Breast epithelium (tissue), 3 donors: ENCODE measurements around the gene AOAH.

Experiments used
- CTCF ChIP-seq, 3 donors: fragments of 450-650 bp; IDR thresholded peaks; one replicate each; pipeline ENCODE4 v1.5.1; 2016 to 2017; ENCODE audit warnings: antibody characterized with exemption in 3 of 3, mild to moderate bottlenecking in 3 of 3, moderate library complexity in 3 of 3
- POLR2A ChIP-seq: fragments of 450-650 bp; IDR thresholded peaks from one replicate; pipeline ENCODE4 v1.6.1; 2016; ENCODE audit warnings: antibody characterized with exemption, mild to moderate bottlenecking, moderate library complexity
- POLR2AphosphoS5 ChIP-seq, 3 donors: sonication (generic); formaldehyde crosslinking; IDR thresholded peaks; one replicate each; pipeline ENCODE4 v1.6.1; 2017; ENCODE audit warnings: antibody characterized with exemption in 3 of 3

- TF ChIP-seq CTCF (IDR thresholded peaks at IDR 0.05) (no peak), POLR2AphosphoS5 (IDR thresholded peaks at IDR 0.05) (no peak), POLR2A (no peak)
Measured at GRCh38 chr7:36683695-36684357, 40.5 kb downstream of the AOAH start.
